Activated effector memory CD4-positive, alpha-beta T cell treated with Interleukin-2 at 50 U/mL for 16 hours (primary cell): Measurements from ENCODE around the gene MYOF.
"Not testable (repeated sequence)": the region's sequence is repeated elsewhere in the genome, so short reads cannot be mapped to it uniquely, and the experiment has no call there.

Source experiments
- DNase-seq: peaks from one replicate; pipeline ENCODE4 v3.0.0-alpha.2; 2020

Gene MYOF

GRCh38 chr10:93336110-93336509 is 146.0 kb downstream of the MYOF start:
- DNase-seq, result no peak

- DNase-seq, result no peak
Measured at GRCh38 chr10:93334901-93335327, 147.2 kb downstream of the MYOF start.

DNA sequence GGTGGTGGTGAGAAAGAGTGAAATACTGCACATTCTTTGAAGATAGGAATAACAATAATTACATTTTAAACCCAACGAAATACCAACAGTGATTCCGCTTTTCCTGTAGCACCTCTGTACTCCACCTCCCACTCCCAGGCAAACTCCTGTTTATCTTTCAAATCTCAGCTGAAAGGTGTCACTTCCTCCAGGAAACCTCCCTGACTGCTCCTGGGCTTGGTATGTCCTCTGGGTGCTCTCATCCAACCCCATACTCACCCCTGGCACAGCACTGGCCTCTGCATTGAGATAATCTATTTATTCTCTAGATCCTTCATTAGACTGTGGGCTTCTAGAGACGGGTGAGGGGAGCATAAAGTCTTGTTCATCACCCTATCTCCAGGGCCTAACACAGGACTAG is 148.0 kb downstream of the MYOF start:
- no peak for DNase-seq

DNA sequence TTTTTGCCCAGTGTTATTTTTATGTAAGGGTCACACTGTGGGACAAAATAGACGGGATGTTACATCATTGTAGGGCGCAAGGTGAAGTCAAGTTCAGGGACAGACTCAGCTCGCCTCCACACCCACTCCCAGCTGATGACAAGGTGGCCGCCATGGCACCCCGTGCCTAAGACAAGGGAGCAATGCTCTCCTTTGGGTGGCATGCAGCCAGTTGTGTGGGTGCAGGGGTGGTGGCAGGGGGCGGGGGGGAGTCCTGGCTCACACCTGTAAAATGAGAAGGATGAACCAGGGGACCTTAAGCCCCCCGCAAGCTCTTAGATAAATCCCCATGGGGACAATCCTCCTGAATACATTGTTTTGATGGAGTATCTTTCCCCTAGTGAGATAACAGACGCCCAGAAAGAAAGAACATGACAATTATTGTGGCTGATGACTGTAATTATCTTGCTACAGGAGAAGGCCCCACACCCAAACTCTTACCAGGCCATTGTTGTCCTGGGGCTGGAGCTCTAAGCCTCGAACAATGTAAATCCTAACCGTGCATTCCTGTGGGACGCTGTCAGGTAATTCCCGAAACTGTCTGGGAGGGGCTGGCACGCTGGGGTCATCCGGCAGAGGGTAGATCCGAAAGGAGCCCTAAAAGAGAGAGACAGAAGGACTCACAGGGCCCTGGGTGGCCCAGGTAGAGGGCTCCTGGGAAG is 148.7 kb downstream of the MYOF start:
- no peak for DNase-seq

DNA sequence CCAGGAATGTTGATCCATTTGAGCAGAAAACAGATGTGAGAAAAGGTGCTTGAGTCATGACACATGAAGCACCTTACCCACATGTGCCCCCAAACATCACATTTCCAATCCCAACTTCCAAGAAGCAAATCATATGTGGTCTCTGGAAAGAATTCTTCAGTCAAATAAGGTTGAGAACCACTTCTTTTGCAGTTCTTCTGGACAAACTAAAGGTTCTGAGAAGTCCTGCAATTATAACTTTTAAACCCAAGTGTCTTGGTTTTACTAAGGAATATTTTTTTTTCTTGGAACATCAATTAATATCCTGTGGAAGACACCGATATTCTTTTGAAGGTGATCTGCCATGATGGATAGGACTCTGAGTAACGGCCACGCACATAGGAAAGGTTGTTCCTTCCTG is 151.3 kb downstream of the MYOF start:
- DNase-seq, result no peak

DNA sequence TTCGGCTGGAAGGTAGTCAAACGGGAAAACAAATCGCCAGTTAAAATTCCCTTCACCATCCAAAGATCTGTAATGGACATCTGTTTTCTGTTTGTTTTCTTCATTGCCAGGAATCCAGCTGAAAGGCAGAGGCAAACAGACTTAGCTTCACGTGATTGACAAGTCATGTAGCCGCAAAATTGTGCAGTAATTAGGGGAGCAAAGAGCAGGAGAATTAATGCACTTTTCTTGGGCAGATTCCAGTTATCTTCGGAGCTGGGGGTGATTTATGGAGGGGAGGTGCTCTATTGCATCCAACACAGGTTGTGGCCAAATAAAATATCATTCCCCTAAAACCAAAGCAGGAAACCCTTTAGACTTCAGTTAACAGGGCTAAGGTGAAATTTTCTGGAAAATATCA is 162.2 kb downstream of the MYOF start:
- DNase-seq, result no peak

- no peak for DNase-seq
Measured at GRCh38 chr10:93319096-93319495, 163.0 kb downstream of the MYOF start.

- DNase-seq, result no peak
Measured at GRCh38 chr10:93315246-93315645, 166.9 kb downstream of the MYOF start.

DNA sequence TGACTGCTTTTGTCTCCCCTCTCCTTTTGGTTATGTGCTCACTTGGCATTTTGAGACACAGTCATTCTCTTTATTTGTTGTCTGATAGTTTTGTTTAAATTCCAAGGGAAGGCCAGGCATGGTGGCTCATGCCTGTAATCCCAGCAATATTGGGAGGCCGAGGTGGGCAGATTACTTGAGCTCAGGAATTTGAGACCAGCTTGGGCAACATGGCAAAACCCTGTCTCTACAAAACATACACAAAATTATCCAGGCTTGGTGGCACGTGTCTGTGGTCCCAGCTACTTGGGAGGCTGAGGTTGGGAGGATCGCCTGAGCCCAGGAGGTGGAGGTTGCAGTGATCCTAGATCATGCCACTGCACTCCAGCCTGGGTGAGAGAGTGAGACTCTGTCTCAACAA is 167.5 kb downstream of the MYOF start:
- DNase-seq, result not testable (repeated sequence)

DNA sequence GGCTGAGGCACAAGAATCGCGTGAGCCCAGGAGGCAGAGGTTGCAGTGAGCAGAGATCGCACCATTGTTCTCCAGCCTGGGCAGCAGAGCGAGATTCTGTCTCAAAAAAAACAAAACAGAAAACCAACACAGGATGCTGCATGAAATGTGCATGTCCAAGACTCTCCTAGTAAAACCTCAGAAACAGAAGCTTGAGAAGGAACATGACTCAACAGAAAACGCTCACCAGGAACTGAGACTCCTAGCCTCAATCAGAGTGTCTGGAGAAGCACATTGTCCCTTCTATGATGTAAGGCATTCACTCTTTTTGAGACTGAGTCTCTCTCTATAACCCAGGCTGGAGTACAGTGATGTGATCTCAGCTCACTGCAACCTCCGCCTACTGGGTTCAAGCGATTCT is 168.3 kb downstream of the MYOF start:
- no peak for DNase-seq

DNA sequence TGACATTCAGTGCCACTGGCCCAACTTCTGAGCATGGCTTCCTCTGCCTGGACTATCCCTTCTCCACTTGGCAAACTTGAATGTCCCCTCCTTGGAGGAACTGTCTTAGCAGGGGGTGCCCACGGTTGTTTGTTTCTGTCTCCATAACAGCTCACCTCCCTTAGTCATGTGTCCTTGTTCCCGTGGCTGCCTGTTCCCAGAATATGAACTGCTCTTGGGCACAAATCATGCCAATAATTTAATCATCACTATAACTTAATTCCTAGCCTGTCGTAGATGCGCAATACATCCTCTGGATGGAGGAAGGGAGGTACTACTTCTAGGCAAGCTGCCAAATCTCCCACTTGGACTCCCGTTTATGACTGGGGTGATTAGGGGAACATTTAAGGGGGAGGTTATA is 173.1 kb downstream of the MYOF start:
- no peak for DNase-seq

GRCh38 chr10:93305122-93305521 is 177.0 kb downstream of the MYOF start:
- DNase-seq, result no peak

DNA sequence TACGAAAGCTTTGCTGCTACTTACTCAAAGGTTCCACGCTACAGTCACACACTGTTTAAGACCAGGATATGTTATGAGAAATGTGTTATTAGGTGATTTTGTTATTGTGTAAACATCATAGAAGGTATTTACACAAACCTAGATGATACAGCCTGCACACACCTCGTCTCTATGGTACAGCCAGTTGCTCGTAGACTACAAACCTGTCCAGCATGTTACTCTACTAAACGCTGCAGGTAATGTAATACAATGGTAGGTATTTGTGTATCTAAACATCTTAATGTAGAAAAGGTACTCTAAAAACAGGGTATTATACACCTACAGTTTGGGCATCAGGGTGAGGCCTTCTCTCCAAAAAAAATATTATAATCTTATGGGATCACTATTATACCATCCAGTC is 181.2 kb downstream of the MYOF start:
- DNase-seq, result no peak

GRCh38 chr10:93300288-93300917 is 181.7 kb downstream of the MYOF start:
- no peak for DNase-seq

DNA sequence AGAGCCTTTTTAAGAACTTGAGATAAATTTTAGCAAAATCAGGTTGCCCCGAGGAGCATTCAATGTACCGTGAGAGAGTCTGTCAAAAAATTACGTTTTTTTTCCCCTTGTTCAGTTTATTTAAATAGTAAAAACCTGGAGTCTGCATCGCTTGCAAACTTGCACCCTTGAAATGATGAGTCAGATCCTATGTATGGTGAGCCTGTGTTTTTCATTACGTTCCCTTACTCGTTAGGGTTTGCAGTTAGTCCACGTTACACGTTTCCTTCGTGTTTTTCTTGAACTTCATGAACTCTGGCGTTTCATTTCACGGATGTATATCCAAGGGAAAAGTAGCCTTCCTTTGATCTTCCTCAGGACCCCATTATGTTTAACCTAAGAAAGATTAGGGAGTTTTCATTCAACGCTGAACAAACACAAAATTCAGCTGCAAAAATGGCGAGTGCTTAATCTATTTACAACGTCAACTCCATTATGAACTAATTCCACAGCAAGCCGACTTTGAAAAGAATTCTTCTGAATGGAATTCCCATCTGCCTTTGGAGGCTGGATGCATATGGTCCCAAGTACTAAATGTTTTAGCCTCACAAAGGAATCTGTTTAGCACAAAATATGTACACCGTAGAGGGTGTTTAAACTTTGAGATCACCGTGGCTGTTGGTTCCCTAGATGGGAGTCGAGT is 182.4 kb downstream of the MYOF start:
- no peak for DNase-seq

GRCh38 chr10:93299195-93299594 is 182.9 kb downstream of the MYOF start:
- DNase-seq, result no peak

DNA sequence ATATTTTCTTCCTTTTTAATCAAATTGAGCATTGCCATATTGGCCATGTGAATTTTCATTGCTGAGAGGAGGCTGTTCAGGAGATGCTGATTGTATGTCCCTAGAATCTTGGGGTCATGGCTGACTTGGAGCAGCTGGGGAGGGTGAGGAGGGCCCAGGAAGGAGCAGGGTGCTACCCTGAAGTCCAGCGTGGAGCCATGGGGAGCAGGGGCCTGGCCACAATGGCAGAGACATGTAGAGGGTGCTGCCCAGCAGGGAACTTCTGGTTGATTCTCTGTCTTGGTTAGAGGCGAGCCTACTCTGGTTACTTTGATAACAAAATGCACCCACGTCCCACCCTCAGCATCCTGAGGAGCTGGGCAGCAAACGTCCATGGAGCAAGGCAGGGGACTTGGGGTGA is 186.0 kb downstream of the MYOF start:
- DNase-seq, result no peak

- DNase-seq, result no peak
Measured at GRCh38 chr10:93293999-93294398, 188.1 kb downstream of the MYOF start.

GRCh38 chr10:93290661-93291354 is 191.3 kb downstream of the MYOF start:
- DNase-seq, result no peak

DNA sequence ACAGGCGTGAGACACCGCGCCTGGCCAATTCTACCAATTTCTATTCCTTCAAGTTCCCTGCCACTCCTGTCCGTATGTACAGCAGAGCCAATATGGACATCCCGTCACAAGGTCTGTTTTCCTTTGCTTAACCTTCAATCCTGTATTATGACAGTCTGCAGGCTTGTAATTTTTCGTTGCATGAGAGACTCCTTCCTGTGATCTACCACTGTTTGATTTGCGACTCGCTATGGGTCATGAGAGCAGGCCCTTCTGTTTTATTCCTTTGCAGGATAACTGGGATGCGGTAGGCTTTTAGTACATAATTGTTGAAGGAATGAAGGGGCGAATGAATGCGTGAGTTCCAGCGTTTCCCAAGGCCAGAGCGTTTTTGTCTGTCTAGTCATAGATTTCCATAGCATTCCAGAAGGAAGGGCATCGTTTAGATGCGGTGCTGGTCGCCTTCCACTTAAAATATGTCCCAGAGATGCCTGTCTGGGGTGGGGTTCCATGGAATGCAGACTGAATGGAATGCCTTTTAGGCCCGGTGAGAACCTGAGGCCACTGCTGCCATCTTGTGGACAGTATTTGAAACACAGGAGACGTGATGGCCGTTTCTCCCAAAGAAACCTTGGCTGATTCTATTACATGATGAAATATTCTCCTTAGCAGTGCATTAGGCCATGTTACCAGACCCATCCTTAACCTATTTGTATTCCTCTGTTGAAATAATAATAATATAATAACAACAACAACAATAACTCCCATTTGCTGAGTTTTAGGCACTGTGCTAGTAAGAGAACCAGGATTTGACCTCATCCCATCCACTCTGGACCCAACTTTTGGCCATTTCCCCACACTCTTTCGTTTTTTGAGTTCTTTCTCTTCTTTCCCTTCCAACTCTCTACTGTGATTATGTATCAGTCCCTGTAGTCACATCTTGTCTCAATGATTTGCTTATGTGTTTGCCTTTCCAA is 193.2 kb downstream of the MYOF start:
- DNase-seq, result peak; percentile 15

DNA sequence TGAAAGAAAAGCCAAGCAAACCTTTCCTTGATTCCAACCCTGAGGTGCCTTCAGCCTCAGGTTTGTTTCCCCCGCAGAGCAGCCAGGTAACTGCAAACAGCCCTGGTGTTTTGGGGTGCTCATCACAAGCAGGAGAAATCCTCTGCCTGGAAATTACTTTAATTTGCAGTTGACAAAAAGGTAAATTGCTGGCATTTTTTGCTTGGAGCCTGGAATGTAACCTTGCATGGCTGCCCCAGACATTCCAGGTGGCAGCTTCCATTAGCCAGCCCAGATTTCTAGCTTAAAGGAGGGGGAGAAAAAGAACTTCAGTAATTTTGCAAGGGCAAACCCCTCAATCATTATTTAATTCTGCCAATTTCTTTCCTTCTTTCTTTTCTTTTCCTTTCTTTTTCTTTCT is 194.4 kb downstream of the MYOF start:
- no peak for DNase-seq

GRCh38 chr10:93284246-93284645 is 197.9 kb downstream of the MYOF start:
- not testable (repeated sequence) for DNase-seq

DNA sequence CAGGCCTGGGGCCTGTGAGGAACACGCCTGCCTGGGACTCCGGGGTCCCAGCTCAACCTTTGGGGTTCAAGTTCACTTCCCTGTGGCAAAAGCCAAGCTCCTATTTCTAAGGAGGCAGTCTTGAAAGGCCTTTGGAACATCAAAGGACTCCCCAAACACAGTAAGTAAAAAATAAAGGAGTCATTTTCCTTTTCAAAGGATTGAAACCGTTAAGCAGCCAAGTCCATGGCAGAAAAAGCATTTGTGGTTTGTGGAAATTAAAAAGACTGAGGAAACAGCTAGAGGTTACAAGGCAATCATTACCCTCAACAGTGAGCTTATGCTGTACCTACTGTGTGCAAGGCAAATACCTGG is 200.8 kb downstream of the MYOF start:
- DNase-seq, result no peak
